Activated naive CD8-positive, alpha-beta T cell treated with anti-CD3 and anti-CD28 coated beads, Interleukin-2, amount 10 ng/mL, durations not matched to agents 7 days and 5 days (primary cell): Measurements from ENCODE around the gene KCNK6. TPM values are rescaled to one million over a fixed set of nuclear protein-coding genes. Genes with fewer than 3 reads are reported as not detected.

Source experiments
- ATAC-seq: fragments of 150-1000 bp; cut with Tn5 transposase; one replicate; pipeline ENCODE4 v1.10.0; 2021; ENCODE audit warnings: low read depth, moderate library complexity
- POLR2A ChIA-PET: fragments of 350-600 bp; sonication (Branson Sonifier 250); formaldehyde crosslinking; loops from one replicate; lab custom pipeline; 2021; ENCODE audit warnings: antibody characterized with exemption; lab: Charles Lee
- DNase-seq: peaks from one replicate; pipeline ENCODE4 v3.0.0; 2021
- H3K27ac Mint-ChIP-seq: one replicate; pipeline ENCODE4 v1.8.0; 2022; ENCODE audit warnings: mild to moderate bottlenecking, mixed read lengths
- H3K27me3 Mint-ChIP-seq: one replicate; pipeline ENCODE4 v1.8.0; 2022; ENCODE audit warnings: mild to moderate bottlenecking, moderate library complexity, mixed read lengths
- H3K36me3 Mint-ChIP-seq: one replicate; pipeline ENCODE4 v1.8.0; 2021; ENCODE audit warnings: mild to moderate bottlenecking, mixed read lengths
- H3K4me1 Mint-ChIP-seq: one replicate; pipeline ENCODE4 v1.8.0; 2021; ENCODE audit warnings: mixed read lengths
- H3K4me3 Mint-ChIP-seq: one replicate; pipeline ENCODE4 v1.8.0; 2022; ENCODE audit warnings: mild to moderate bottlenecking, moderate library complexity, mixed read lengths
- H3K9me3 Mint-ChIP-seq: one replicate; pipeline ENCODE4 v1.8.0; 2021; ENCODE audit warnings: mixed read lengths
- total RNA-seq, 2 experiments: library from RNA; stranded (reverse); gene quantifications; one replicate each; pipeline ENCODE4 v1.2.3, GENCODE V29; 2021

KCNK6 gene
- total RNA-seq, 2 experiments from 2014 or later, result 12.9 to 13.3 TPM

- no peak for ATAC-seq
- H3K36me3 Mint-ChIP-seq, result peaks cover 7% of the 10 kb centered on the region
Measured at GRCh38 chr19:38306236-38306635, 13.4 kb upstream of the KCNK6 start.

GRCh38 chr19:38307076-38307475 is 12.6 kb upstream of the KCNK6 start:
- H3K9me3 Mint-ChIP-seq, result no peaks in the 10 kb centered on the region
- POLR2A ChIA-PET, result no interaction called here
- no peak overlapping the region for H3K4me3 Mint-ChIP-seq
- ATAC-seq (no peak), DNase-seq (no peak)
- H3K27ac Mint-ChIP-seq, result no peak overlapping the region
- H3K27me3 Mint-ChIP-seq, result no peaks in the 10 kb centered on the region
- peaks cover 3% of the 10 kb centered on the region for H3K4me1 Mint-ChIP-seq
- peaks cover 7% of the 10 kb centered on the region for H3K36me3 Mint-ChIP-seq

More at GRCh38 chr19:38306236-38306635, 13.4 kb upstream of the KCNK6 start:
- Mint-ChIP-seq H3K27me3 (no peaks in the 10 kb centered on the region), H3K9me3 (no peaks in the 10 kb centered on the region), H3K4me3 (no peak overlapping the region), H3K4me1 (peaks cover 2% of the 10 kb centered on the region), H3K27ac (no peak overlapping the region)
- POLR2A ChIA-PET, result no interaction called here
- no peak for DNase-seq

GRCh38 chr19:38307597-38307996 is 12.0 kb upstream of the KCNK6 start:
- Mint-ChIP-seq H3K4me3 (no peak overlapping the region), H3K27me3 (no peaks in the 10 kb centered on the region), H3K36me3 (peaks cover 7% of the 10 kb centered on the region), H3K27ac (no peak overlapping the region), H3K9me3 (no peaks in the 10 kb centered on the region), H3K4me1 (peaks cover 3% of the 10 kb centered on the region)
- DNase-seq, result no peak
- POLR2A ChIA-PET, result no interaction called here
- ATAC-seq, result no peak

GRCh38 chr19:38308006-38308766 is 11.5 kb upstream of the KCNK6 start:
- POLR2A ChIA-PET, result no interaction called here
- no peak for ATAC-seq
- H3K4me3 Mint-ChIP-seq, result no peak overlapping the region

GRCh38 chr19:38308926-38309614 is 10.6 kb upstream of the KCNK6 start:
- DNase-seq (no peak), ATAC-seq (no peak)
- POLR2A ChIA-PET, result no interaction called here
- Mint-ChIP-seq H3K27ac (no peak overlapping the region), H3K4me1 (peaks cover 5% of the 10 kb centered on the region), H3K36me3 (peaks cover 4% of the 10 kb centered on the region), H3K4me3 (no peak overlapping the region), H3K9me3 (no peaks in the 10 kb centered on the region), H3K27me3 (no peaks in the 10 kb centered on the region)

More at GRCh38 chr19:38308006-38308766, 11.5 kb upstream of the KCNK6 start:
- H3K9me3 Mint-ChIP-seq, result no peaks in the 10 kb centered on the region
- H3K36me3 Mint-ChIP-seq, result peaks cover 4% of the 10 kb centered on the region
- H3K27me3 Mint-ChIP-seq, result no peaks in the 10 kb centered on the region
- no peak overlapping the region for H3K27ac Mint-ChIP-seq
- no peak for DNase-seq
- peaks cover 3% of the 10 kb centered on the region for H3K4me1 Mint-ChIP-seq

GRCh38 chr19:38309615-38310278 is 9.9 kb upstream of the KCNK6 start:
- POLR2A ChIA-PET, result interaction anchor here (1.0 kb wide), 1 partner anchor 11 kb away, joined by 4 read pairs; no protein-coding TSS in a partner anchor
- no peak overlapping the region for H3K4me3 Mint-ChIP-seq
- no peaks in the 10 kb centered on the region for H3K27me3 Mint-ChIP-seq
- H3K4me1 Mint-ChIP-seq, result peaks cover 5% of the 10 kb centered on the region
- DNase-seq (no peak), ATAC-seq (no peak)
- no peak overlapping the region for H3K27ac Mint-ChIP-seq
- peaks cover 4% of the 10 kb centered on the region for H3K36me3 Mint-ChIP-seq
- no peaks in the 10 kb centered on the region for H3K9me3 Mint-ChIP-seq

- ATAC-seq (no peak), DNase-seq (no peak)
- Mint-ChIP-seq H3K36me3 (peaks cover 4% of the 10 kb centered on the region), H3K4me3 (no peak overlapping the region), H3K9me3 (no peaks in the 10 kb centered on the region), H3K27me3 (no peaks in the 10 kb centered on the region), H3K27ac (no peak overlapping the region), H3K4me1 (peaks cover 7% of the 10 kb centered on the region)
- POLR2A ChIA-PET, result interaction anchor here (1.0 to 2.1 kb wide), 2 partner anchors 10 to 45 kb away, joined by 4 to 7 read pairs; no protein-coding TSS in a partner anchor
Measured at GRCh38 chr19:38310279-38310670, 9.4 kb upstream of the KCNK6 start.

- no peak for DNase-seq
- H3K27me3 Mint-ChIP-seq, result no peaks in the 10 kb centered on the region
- POLR2A ChIA-PET, result interaction anchor here (2.1 kb wide), 1 partner anchor 46 kb away, joined by 7 read pairs; no protein-coding TSS in a partner anchor
- no peaks in the 10 kb centered on the region for H3K9me3 Mint-ChIP-seq
- H3K36me3 Mint-ChIP-seq, result peaks cover 4% of the 10 kb centered on the region
- ATAC-seq, result no peak
- H3K27ac Mint-ChIP-seq, result no peak overlapping the region
- H3K4me1 Mint-ChIP-seq, result peaks cover 8% of the 10 kb centered on the region
- no peak overlapping the region for H3K4me3 Mint-ChIP-seq
Measured at GRCh38 chr19:38310986-38311385, 8.7 kb upstream of the KCNK6 start.

GRCh38 chr19:38315657-38316476 is 3.8 kb upstream of the KCNK6 start, which contains the start of gene YIF1B:
TSS of gene YIF1B (minus strand) at chr19:38315947. CDS start at chr19:38315917, 30 bp downstream.
- POLR2A ChIA-PET, result interaction anchor here (0.6 to 1.5 kb wide), 3 partner anchors 51 to 383 kb away, joined by 3 to 5 read pairs (median 4); partner anchors contain the start of gene SPINT2
- H3K4me3 Mint-ChIP-seq, result peak within 1 kb of the TSS; percentile 90
- no peaks in the 10 kb centered on the region for H3K36me3 Mint-ChIP-seq
- H3K9me3 Mint-ChIP-seq, result no peaks in the 10 kb centered on the region
- peak within 1 kb of the TSS; percentile 91 for H3K27ac Mint-ChIP-seq
- peaks cover 34% of the 10 kb centered on the region for H3K4me1 Mint-ChIP-seq
- peak; percentile 96 for DNase-seq
- no peaks in the 10 kb centered on the region for H3K27me3 Mint-ChIP-seq
- ATAC-seq, result peak; percentile 89

- Mint-ChIP-seq H3K9me3 (no peaks in the 10 kb centered on the region), H3K27me3 (no peaks in the 10 kb centered on the region), H3K36me3 (no peaks in the 10 kb centered on the region), H3K27ac (peak overlapping the region; percentile 91), H3K4me1 (peaks cover 38% of the 10 kb centered on the region), H3K4me3 (peak overlapping the region; percentile 90)
- POLR2A ChIA-PET, result no interaction called here
- ATAC-seq (peak; percentile 8), DNase-seq (no peak)
Measured at GRCh38 chr19:38316477-38317067, 3.1 kb upstream of the KCNK6 start.

- ATAC-seq (peak; percentile 9), DNase-seq (peak; percentile 48)
- POLR2A ChIA-PET, result interaction anchor here (0.7 kb wide), 1 partner anchor 41 kb away, joined by 3 read pairs; no protein-coding TSS in a partner anchor
- no peaks in the 10 kb centered on the region for H3K36me3 Mint-ChIP-seq
- peak overlapping the region; percentile 90 for H3K4me3 Mint-ChIP-seq
- no peaks in the 10 kb centered on the region for H3K27me3 Mint-ChIP-seq
- peaks cover 42% of the 10 kb centered on the region for H3K4me1 Mint-ChIP-seq
- no peaks in the 10 kb centered on the region for H3K9me3 Mint-ChIP-seq
- peak overlapping the region; percentile 91 for H3K27ac Mint-ChIP-seq
Measured at GRCh38 chr19:38317104-38317612, 2.5 kb upstream of the KCNK6 start.

GRCh38 chr19:38318660-38319059 is 985 bp upstream of the KCNK6 start:
- no peak for DNase-seq
- peaks cover 3% of the 10 kb centered on the region for H3K36me3 Mint-ChIP-seq
- peaks cover 46% of the 10 kb centered on the region for H3K4me1 Mint-ChIP-seq
- H3K9me3 Mint-ChIP-seq, result no peaks in the 10 kb centered on the region
- peak overlapping the region; percentile 88 for H3K4me3 Mint-ChIP-seq
- POLR2A ChIA-PET, result interaction anchor here (0.5 to 2.2 kb wide), 2 partner anchors 48 to 53 kb away, joined by 3 to 6 read pairs; no protein-coding TSS in a partner anchor
- ATAC-seq, result no peak
- H3K27ac Mint-ChIP-seq, result peak overlapping the region; percentile 63
- H3K27me3 Mint-ChIP-seq, result no peaks in the 10 kb centered on the region
